ENCODE results near the gene EMC8. TPM values are rescaled to one million over a fixed set of nuclear protein-coding genes. Genes with fewer than 3 reads are reported as not detected.

Gene EMC8
- polyA plus RNA-seq, 1 experiment: 30.5 TPM

GRCh38 chr16:85824161-85825135 is 25.1 kb upstream of the EMC8 start:
- Histone ChIP-seq H3K27me3 (ENCODE audit: control insufficient read depth, insufficient read depth, low read length) (peaks cover 30% of the 10 kb centered on the region), H3K27ac (ENCODE audit: low read depth, low read length) (no peak overlapping the region), H3K9me3 (ENCODE audit: control insufficient read depth, insufficient read depth, low read length) (peaks cover 7% of the 10 kb centered on the region; the same call in 1 of the 2 replicates), H3K4me3 (ENCODE audit: low read depth, low read length) (no peak overlapping the region)
- POLR2A ChIA-PET: no interaction called here
- no peak for DNase-seq (ENCODE audit: low read depth, low spot score)
- CTCF ChIA-PET: interaction anchor here (1.2 to 1.5 kb wide), 2 partner anchors 163 kb away, joined by 3 to 6 read pairs; no protein-coding TSS in a partner anchor
- no peak for TF ChIP-seq CTCF (IDR thresholded peaks at IDR 0.05; ENCODE audit: low read depth, low read length)

- ChIA-PET CTCF (interaction anchor here (1.0 to 1.2 kb wide), 2 partner anchors 164 to 193 kb away, joined by 3 to 6 read pairs; no protein-coding TSS in a partner anchor), POLR2A (no interaction called here)
- no peak for TF ChIP-seq CTCF (IDR thresholded peaks at IDR 0.05; ENCODE audit: low read depth, low read length)
- H3K4me3 ChIP-seq (ENCODE audit: low read depth, low read length): no peak overlapping the region
- no peak overlapping the region for H3K27ac ChIP-seq (ENCODE audit: low read depth, low read length)
- peaks cover 31% of the 10 kb centered on the region for H3K27me3 ChIP-seq (ENCODE audit: control insufficient read depth, insufficient read depth, low read length)
- H3K9me3 ChIP-seq (ENCODE audit: control insufficient read depth, insufficient read depth, low read length): peaks cover 7% of the 10 kb centered on the region; the same call in 1 of the 2 replicates
- no peak for DNase-seq (ENCODE audit: low read depth, low spot score)
These were observed 24.1 kb upstream of the EMC8 start for GRCh38 chr16:85823328-85823920.

- DNase-seq (ENCODE audit: low read depth, low spot score): no peak
- Histone ChIP-seq H3K9me3 (ENCODE audit: control insufficient read depth, insufficient read depth, low read length) (peaks cover 7% of the 10 kb centered on the region; the same call in 1 of the 2 replicates), H3K4me3 (ENCODE audit: low read depth, low read length) (no peak overlapping the region), H3K27ac (ENCODE audit: low read depth, low read length) (no peak overlapping the region), H3K27me3 (ENCODE audit: control insufficient read depth, insufficient read depth, low read length) (peaks cover 27% of the 10 kb centered on the region)
- POLR2A ChIA-PET: no interaction called here
- TF ChIP-seq CTCF (IDR thresholded peaks at IDR 0.05; ENCODE audit: low read depth, low read length): no peak
- CTCF ChIA-PET: interaction anchor here (0.6 to 4.2 kb wide), 39 partner anchors 13 to 1240 kb away, joined by 3 to 158 read pairs (median 5); no protein-coding TSS in a partner anchor
These were observed 22.8 kb upstream of the EMC8 start for GRCh38 chr16:85822145-85822544.

DNA sequence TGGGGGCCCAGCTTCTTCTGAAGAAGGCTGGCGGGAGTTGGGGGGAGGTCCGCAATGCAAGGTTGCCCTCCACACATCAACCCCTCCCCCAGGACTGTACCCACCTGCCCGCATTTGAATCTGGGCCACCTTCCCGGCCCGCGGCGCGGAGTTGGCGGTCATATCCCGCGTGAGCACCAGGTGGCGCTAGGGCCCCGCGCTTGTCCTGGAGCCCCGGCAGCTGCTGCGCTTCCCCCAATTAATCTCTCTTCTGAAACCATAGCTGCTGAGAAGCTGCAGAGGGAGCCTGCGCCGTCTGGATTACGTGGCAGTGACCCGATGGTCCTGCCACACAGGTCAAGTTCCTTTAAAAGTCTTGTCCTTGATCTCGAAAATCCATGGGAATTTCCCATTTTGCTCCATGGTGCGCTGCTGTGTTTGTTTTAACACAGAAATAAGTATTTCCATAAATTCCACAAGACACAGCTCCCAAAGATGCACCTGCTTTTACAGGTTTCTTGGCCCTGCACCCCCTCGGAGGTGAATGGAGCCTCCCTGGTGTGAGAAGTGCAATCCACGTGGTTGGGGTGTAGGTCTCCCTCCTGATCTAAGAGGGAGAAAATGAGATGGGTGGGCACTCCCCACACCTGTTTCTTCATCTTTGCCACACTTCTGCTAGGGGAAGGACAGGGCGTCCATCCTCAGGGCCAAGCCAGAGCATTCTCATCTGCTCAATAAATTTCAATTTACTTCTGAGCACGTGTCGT is 22.2 kb upstream of the EMC8 start:
- DNase-seq (ENCODE audit: low read depth, low spot score): peak; percentile 57
- Histone ChIP-seq H3K4me3 (ENCODE audit: low read depth, low read length) (no peak overlapping the region), H3K9me3 (ENCODE audit: control insufficient read depth, insufficient read depth, low read length) (peaks cover 7% of the 10 kb centered on the region; the same call in 1 of the 2 replicates), H3K27me3 (ENCODE audit: control insufficient read depth, insufficient read depth, low read length) (peaks cover 22% of the 10 kb centered on the region), H3K27ac (ENCODE audit: low read depth, low read length) (no peak overlapping the region)
- TF ChIP-seq CTCF (IDR thresholded peaks at IDR 0.05; ENCODE audit: low read depth, low read length): peak; percentile 95
- ChIA-PET POLR2A (no interaction called here), CTCF (interaction anchor here (0.6 to 4.2 kb wide), 60 partner anchors 9 to 1241 kb away, joined by 3 to 158 read pairs (median 4); no protein-coding TSS in a partner anchor)
